ENCODE results near the gene ASL. TPM values are rescaled to one million over a fixed set of nuclear protein-coding genes. Genes with fewer than 3 reads are reported as not detected.
A peak's percentile ranks its signal among the peaks of the same experiment; 100 is the strongest.
"Not testable (repeated sequence)": the region's sequence is repeated elsewhere in the genome, so short reads cannot be mapped to it uniquely, and the experiment has no call there.

Gene ASL
- total RNA-seq, 1 donor from 2014 or later: 37.9 TPM

- no peak for FAIRE-seq
Observed at GRCh38 chr7:66039094-66039670, 36.4 kb upstream of the ASL start.

GRCh38 chr7:66043681-66044497, 31.7 kb upstream of the ASL start:
- FAIRE-seq (no peak), DNase-seq (ENCODE audit: low read depth) (peak; percentile 17)
- Histone ChIP-seq H3K27me3 (ENCODE audit: control insufficient read depth, insufficient read depth, low read length) (no peaks in the 10 kb centered on the region), H3K4me3 (ENCODE audit: low read depth, low read length) (peak overlapping the region; percentile 35), H3K36me3 (ENCODE audit: control insufficient read depth, insufficient read depth, low read length) (no peaks in the 10 kb centered on the region)
- no peak for TF ChIP-seq CTCF (IDR thresholded peaks at IDR 0.05; ENCODE audit: insufficient read depth, low read length, severe bottlenecking)

More at GRCh38 chr7:66039094-66039670, 36.4 kb upstream of the ASL start:
- no peak for DNase-seq (ENCODE audit: low read depth)
- Histone ChIP-seq H3K27me3 (ENCODE audit: control insufficient read depth, insufficient read depth, low read length) (no peaks in the 10 kb centered on the region), H3K4me3 (ENCODE audit: low read depth, low read length) (no peak overlapping the region), H3K36me3 (ENCODE audit: control insufficient read depth, insufficient read depth, low read length) (no peaks in the 10 kb centered on the region)
- no peak for TF ChIP-seq CTCF (IDR thresholded peaks at IDR 0.05; ENCODE audit: insufficient read depth, low read length, severe bottlenecking)

GRCh38 chr7:66044498-66044854, 31.1 kb upstream of the ASL start:
- H3K36me3 ChIP-seq (ENCODE audit: control insufficient read depth, insufficient read depth, low read length); FAIRE-seq; DNase-seq (ENCODE audit: low read depth); H3K27me3 ChIP-seq (ENCODE audit: control insufficient read depth, insufficient read depth, low read length): not testable (repeated sequence)
- peak overlapping the region; percentile 35 for H3K4me3 ChIP-seq (ENCODE audit: low read depth, low read length)

GRCh38 chr7:66047426-66047825, 28.2 kb upstream of the ASL start:
- Histone ChIP-seq H3K36me3 (ENCODE audit: control insufficient read depth, insufficient read depth, low read length) (no peaks in the 10 kb centered on the region), H3K4me3 (ENCODE audit: low read depth, low read length) (no peak overlapping the region), H3K27me3 (ENCODE audit: control insufficient read depth, insufficient read depth, low read length) (no peaks in the 10 kb centered on the region)
- no peak for TF ChIP-seq CTCF (IDR thresholded peaks at IDR 0.05; ENCODE audit: insufficient read depth, low read length, severe bottlenecking)
- peak; percentile 83 for FAIRE-seq
- DNase-seq (ENCODE audit: low read depth): peak; percentile 91

- H3K36me3 ChIP-seq (ENCODE audit: control insufficient read depth, insufficient read depth, low read length); FAIRE-seq; H3K4me3 ChIP-seq (ENCODE audit: low read depth, low read length); H3K27me3 ChIP-seq (ENCODE audit: control insufficient read depth, insufficient read depth, low read length); DNase-seq (ENCODE audit: low read depth): not testable (repeated sequence)
Observed at GRCh38 chr7:66049886-66050285, 25.7 kb upstream of the ASL start.

GRCh38 chr7:66050337-66050957, 25.2 kb upstream of the ASL start:
- no peak for TF ChIP-seq CTCF (IDR thresholded peaks at IDR 0.05; ENCODE audit: insufficient read depth, low read length, severe bottlenecking)

More at GRCh38 chr7:66050337-66050957, 25.2 kb upstream of the ASL start:
- H3K27me3 ChIP-seq (ENCODE audit: control insufficient read depth, insufficient read depth, low read length): no peaks in the 10 kb centered on the region
- DNase-seq (ENCODE audit: low read depth): no peak
- H3K4me3 ChIP-seq (ENCODE audit: low read depth, low read length): no peak overlapping the region
- FAIRE-seq: no peak
- no peaks in the 10 kb centered on the region for H3K36me3 ChIP-seq (ENCODE audit: control insufficient read depth, insufficient read depth, low read length)
